Colonic mucosa (tissue), 4 donors: ENCODE measurements around the gene BBLN. TPM values are rescaled to one million over a fixed set of nuclear protein-coding genes. Genes with fewer than 3 reads are reported as not detected.
"Not testable (repeated sequence)": the region's sequence is repeated elsewhere in the genome, so short reads cannot be mapped to it uniquely, and the experiment has no call there.

Source experiments
- DNase-seq: peaks from one replicate; pipeline ENCODE4 v3.0.0-alpha.2; 2020
- H3K27ac ChIP-seq: fragments of 200-600 bp; one replicate; pipeline ENCODE4 v1.8.0; 2021
- H3K27me3 ChIP-seq: fragments of 200-600 bp; one replicate; pipeline ENCODE4 v1.8.0; 2021
- H3K36me3 ChIP-seq: fragments of 200-600 bp; one replicate; pipeline ENCODE4 v1.8.0; 2021
- H3K4me1 ChIP-seq: fragments of 200-600 bp; one replicate; pipeline ENCODE4 v1.8.0; 2021; ENCODE audit warnings: mild to moderate bottlenecking
- H3K4me3 ChIP-seq: fragments of 200-600 bp; one replicate; pipeline ENCODE4 v1.8.0; 2021
- H3K9ac ChIP-seq, 2 donors: one replicate each; pipeline ENCODE4 v1.7.0; 2013; ENCODE audit warnings: control low read depth in 2 of 2, low read depth in 2 of 2, low read length in 2 of 2
- H3K9me3 ChIP-seq: fragments of 200-600 bp; one replicate; pipeline ENCODE4 v1.8.0; 2021
- CTCF ChIP-seq: fragments of 200-600 bp; IDR thresholded peaks from one replicate; pipeline ENCODE4 v1.8.0; 2022; ENCODE audit warnings: antibody characterized with exemption, mild to moderate bottlenecking
- intact Hi-C: fragments of 100-400 bp; cut with DNase I; formaldehyde crosslinking; loops from one replicate; pipeline ENCODE4 v1.14.1; 2022
- total RNA-seq, 2 donors: library from RNA; stranded (reverse); fragmentation: NEBNext Ultra II Directional in 1 of 2; extraction: Animal tissue kit (Norgen Biotek cat#: 25700) in 1 of 2; gene quantifications; one replicate each; pipeline ENCODE4 v1.2.1, GENCODE V29; 2021
- donor health status: healthy.
- donor health status: DM: no; HTN: no; CAD: no.
- donor health status: DM: no; HTN: no; CAD: no.

BBLN gene
- total RNA-seq, 2 donors from 2014 or later = 47.5 to 53.0 TPM

GRCh38 chr9:128127990-128128835, 31.9 kb upstream of the BBLN start:
- Histone ChIP-seq H3K4me3 (peak overlapping the region; percentile 100), H3K4me1 (peaks cover 14% of the 10 kb centered on the region), H3K27me3 (no peaks in the 10 kb centered on the region), H3K9ac (peak overlapping the region; percentile 93 to 94), H3K27ac (peak overlapping the region; percentile 98), H3K9me3 (no peaks in the 10 kb centered on the region), H3K36me3 (no peaks in the 10 kb centered on the region)
- intact Hi-C loops = no loop called here
- TF ChIP-seq CTCF = no peak
- peak; percentile 88 for DNase-seq

GRCh38 chr9:128128836-128129590, 31.1 kb upstream of the BBLN start:
- intact Hi-C loops = no loop called here
- peak overlapping the region; percentile 64 to 94 for H3K9ac ChIP-seq
- no peak for TF ChIP-seq CTCF

GRCh38 chr9:128129976-128130590, 30.0 kb upstream of the BBLN start:
- intact Hi-C loops, H3K9me3 ChIP-seq, H3K36me3 ChIP-seq, H3K27ac ChIP-seq, H3K4me3 ChIP-seq, H3K9ac ChIP-seq, H3K27me3 ChIP-seq: not testable (repeated sequence)
- TF ChIP-seq CTCF = peak; percentile 48
- peaks cover 14% of the 10 kb centered on the region for H3K4me1 ChIP-seq
- DNase-seq = peak; percentile 81

More at GRCh38 chr9:128128836-128129590, 31.1 kb upstream of the BBLN start:
- no peaks in the 10 kb centered on the region for H3K27me3 ChIP-seq
- no peaks in the 10 kb centered on the region for H3K9me3 ChIP-seq
- H3K4me1 ChIP-seq = peaks cover 14% of the 10 kb centered on the region
- H3K4me3 ChIP-seq = peak overlapping the region; percentile 100
- peak overlapping the region; percentile 98 for H3K27ac ChIP-seq
- no peaks in the 10 kb centered on the region for H3K36me3 ChIP-seq
- no peak for DNase-seq

GRCh38 chr9:128130651-128131050, 29.4 kb upstream of the BBLN start:
- H3K9me3 ChIP-seq, intact Hi-C loops, H3K4me3 ChIP-seq, H3K4me1 ChIP-seq, H3K9ac ChIP-seq, H3K27me3 ChIP-seq, H3K27ac ChIP-seq, DNase-seq, H3K36me3 ChIP-seq: not testable (repeated sequence)

- H3K4me1 ChIP-seq, H3K27me3 ChIP-seq, H3K9me3 ChIP-seq, H3K36me3 ChIP-seq, H3K27ac ChIP-seq, H3K9ac ChIP-seq, H3K4me3 ChIP-seq, intact Hi-C loops, DNase-seq: not testable (repeated sequence)
Observed at GRCh38 chr9:128131346-128131745, 28.7 kb upstream of the BBLN start.

GRCh38 chr9:128132139-128132538, 27.9 kb upstream of the BBLN start:
- H3K27ac ChIP-seq = peak overlapping the region; percentile 7
- intact Hi-C loops = not testable (repeated sequence)
- peak; percentile 60 for DNase-seq

GRCh38 chr9:128135561-128135960, 24.5 kb upstream of the BBLN start:
- DNase-seq, H3K27ac ChIP-seq, H3K4me1 ChIP-seq, H3K9ac ChIP-seq, H3K9me3 ChIP-seq, H3K27me3 ChIP-seq, H3K36me3 ChIP-seq, H3K4me3 ChIP-seq, intact Hi-C loops: not testable (repeated sequence)

More at GRCh38 chr9:128132139-128132538, 27.9 kb upstream of the BBLN start:
- H3K4me1 ChIP-seq, H3K27me3 ChIP-seq, H3K9me3 ChIP-seq, H3K9ac ChIP-seq, H3K36me3 ChIP-seq, H3K4me3 ChIP-seq: not testable (repeated sequence)
